Keratinocyte (primary cell): ENCODE data around the gene HAUS1.

Experiments
- CTCF ChIP-seq, 3 experiments: IDR thresholded peaks in 1 of 3; conservative IDR thresholded peaks in 1 of 3; optimal IDR thresholded peaks in 1 of 3; 2 replicates in 2 of 3; 3 replicates in 1 of 3; pipeline versions ENCODE3 to v1.5.1; 2011; ENCODE audit warnings: low read length in 3 of 3, mild to moderate bottlenecking in 3 of 3, moderate library complexity in 2 of 3, control low read depth in 1 of 3, inconsistent platforms in 1 of 3; ENCODE audit not compliant: insufficient read depth in 2 of 3; ENCODE audit errors: extremely low read depth in 1 of 3
- EZH2 ChIP-seq: IDR thresholded peaks from one replicate; pipeline ENCODE4 v1.6.1; 2012; ENCODE audit warnings: inconsistent platforms, mild to moderate bottlenecking, low read length, moderate library complexity

GRCh38 chr18:46097801-46098615 lies 6.2 kb upstream of the HAUS1 start, which contains the start of gene ATP5F1A:
- TF ChIP-seq CTCF (optimal IDR thresholded peaks at IDR 0.05 in 1 of 3, IDR thresholded peaks at IDR 0.05 in 1 of 3, conservative IDR thresholded peaks at IDR 0.05 in 1 of 3; ENCODE audit: extremely low read depth in 1 of 3, insufficient read depth in 2 of 3, low read length in 3 of 3) (peak in 1 of 3 experiments; percentile 19), EZH2 (no peak)
